ENCODE measurements around the gene GPR6. TPM values are rescaled to one million over a fixed set of nuclear protein-coding genes. Genes with fewer than 3 reads are reported as not detected.

The GPR6 gene
- total RNA-seq, 1 donor from 2014 or later, result not detected

- DNase-seq (ENCODE audit: low spot score), result no peak
- intact Hi-C loops (cut with DNase I), result no loop called here
Measured at GRCh38 chr6:109991201-109992101, 13.3 kb downstream of the GPR6 start.

DNA sequence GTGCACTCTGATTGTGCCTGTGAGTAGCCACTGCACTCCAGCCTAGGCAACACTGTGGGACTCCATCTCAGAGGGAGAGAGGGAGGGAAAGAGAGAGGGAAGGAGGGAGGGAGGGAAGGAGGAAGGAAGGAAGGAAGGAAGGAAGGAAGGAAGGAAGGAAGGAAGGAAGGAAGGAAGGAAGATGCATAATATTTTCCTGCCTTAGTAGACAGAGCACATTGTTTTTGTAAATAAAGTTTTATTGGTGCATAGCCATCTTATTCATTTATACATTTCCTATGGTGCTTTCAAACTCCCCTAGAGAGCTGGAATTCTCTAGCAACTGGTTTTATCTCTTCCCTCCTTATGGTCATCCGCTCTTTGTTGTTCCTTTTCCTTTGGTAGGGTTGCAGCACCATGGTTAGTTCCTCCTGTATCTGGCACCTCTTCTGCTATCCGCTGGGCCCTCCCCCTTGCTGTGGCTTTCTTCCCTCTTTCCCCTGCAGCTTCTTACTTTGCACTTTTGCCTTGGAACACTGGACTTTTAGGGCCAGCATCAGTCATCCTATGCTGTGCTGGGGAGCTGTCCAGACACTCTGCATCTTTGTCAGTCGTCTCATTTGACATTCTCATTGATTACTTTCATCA is 20.2 kb downstream of the GPR6 start:
- DNase-seq (ENCODE audit: low spot score), result no peak
- intact Hi-C loops (cut with DNase I), result no loop called here

DNA sequence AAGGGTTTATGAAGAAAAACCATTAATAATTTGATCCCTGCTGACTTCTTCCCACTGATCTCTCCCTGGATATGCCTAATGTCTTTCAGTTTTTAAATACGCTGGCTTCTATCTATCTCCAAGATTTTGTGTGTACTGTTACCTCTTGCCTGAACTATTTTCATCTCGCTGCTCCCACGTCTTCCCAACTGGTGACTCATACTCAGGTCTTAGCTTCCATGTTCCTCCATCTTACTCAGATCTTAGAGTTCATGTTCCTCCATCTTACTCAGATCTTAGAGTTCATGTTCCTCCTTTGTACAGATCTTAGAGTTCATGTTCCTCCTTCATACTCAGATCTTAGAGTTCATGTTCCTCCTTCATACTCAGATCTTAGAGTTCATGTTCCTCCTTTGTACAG is 21.6 kb downstream of the GPR6 start:
- no peak for DNase-seq (ENCODE audit: low spot score)
- intact Hi-C loops (cut with DNase I), result no loop called here

DNA sequence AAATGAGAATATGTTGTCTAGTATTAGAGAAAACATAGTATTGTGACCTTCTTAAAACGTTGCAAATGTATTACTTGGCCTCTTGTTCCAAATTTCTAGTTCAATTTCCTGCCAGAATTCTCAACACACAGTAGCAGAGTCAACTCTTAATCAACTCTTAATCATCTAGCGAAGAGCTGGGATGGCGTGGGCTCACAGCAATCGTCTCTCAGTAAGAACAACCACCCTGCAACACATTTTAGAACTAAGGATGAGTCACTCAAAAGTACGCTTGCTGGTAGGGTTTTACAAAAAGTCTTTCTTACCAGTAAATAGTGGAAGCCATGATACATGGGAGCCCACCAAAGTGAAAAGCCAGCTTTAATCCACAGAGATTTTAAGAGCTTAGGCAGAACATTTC is 24.6 kb downstream of the GPR6 start:
- intact Hi-C loops (cut with DNase I), result no loop called here
- DNase-seq (ENCODE audit: low spot score), result no peak

- no peak for DNase-seq (ENCODE audit: low spot score)
Measured at GRCh38 chr6:110013386-110013785, 35.3 kb downstream of the GPR6 start.

DNA sequence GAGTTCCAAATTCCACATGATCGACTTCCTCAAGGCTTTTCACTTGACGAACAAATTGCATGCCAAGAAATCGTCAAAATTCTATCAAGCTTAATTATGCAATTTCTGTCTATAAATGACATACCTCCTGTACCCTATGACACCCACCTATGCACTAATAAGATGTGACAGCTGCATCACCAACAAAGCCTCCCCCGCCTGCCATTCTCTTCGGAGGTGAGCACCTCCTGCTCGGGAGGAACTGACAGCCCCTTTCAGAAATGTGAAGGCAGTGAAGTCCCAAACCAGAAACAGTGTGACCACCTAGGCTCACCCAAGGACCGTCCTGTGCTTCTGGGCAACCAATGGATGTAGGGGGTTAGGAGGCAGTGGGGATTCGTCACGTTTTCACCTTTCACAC is 37.1 kb downstream of the GPR6 start:
- intact Hi-C loops (cut with DNase I), result no loop called here
- DNase-seq (ENCODE audit: low spot score), result no peak

More at GRCh38 chr6:110013386-110013785, 35.3 kb downstream of the GPR6 start:
- intact Hi-C loops (cut with DNase I), result no loop called here

DNA sequence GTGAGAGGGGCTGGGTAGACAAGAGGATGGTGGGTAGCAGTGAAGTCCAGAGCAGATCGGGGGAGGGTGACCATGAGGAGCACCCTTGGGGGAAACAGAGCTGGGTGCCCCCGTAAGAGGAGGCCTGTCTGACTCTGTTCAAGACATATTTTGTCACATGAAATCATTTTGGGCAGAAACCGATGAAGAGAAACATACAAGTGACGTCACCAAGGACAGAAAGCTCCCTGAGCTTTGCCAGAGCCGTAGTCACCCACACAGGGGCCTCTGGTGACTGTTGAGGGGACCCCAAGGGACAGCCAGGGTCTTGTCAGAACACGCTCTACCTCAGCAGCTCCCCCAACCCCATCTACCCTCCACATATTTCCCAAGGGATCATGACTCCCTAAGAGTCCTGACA is 39.2 kb downstream of the GPR6 start:
- no peak for DNase-seq (ENCODE audit: low spot score)
- intact Hi-C loops (cut with DNase I), result no loop called here

- intact Hi-C loops (cut with DNase I), result no loop called here
- no peak for DNase-seq (ENCODE audit: low spot score)
Measured at GRCh38 chr6:110017946-110018345, 39.8 kb downstream of the GPR6 start.

DNA sequence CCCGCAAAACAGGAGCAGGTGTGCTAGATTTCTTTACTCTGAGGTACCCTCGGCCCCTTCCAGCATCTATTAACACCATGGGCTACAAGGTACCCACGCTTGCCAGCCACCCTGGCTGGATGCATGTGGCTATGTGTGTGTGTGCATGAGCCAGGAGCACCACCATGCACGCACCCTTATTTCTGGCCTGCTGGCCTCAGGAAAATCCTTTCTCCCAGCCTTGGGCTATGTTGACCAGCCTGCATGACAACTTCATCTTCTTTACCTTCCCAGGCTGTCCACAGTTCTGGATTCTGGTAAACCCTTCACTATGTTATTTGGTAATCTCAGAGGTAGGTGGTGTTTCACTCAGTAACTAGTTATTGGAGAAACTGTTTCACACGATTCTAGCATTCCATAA is 40.4 kb downstream of the GPR6 start:
- DNase-seq (ENCODE audit: low spot score), result no peak
- intact Hi-C loops (cut with DNase I), result no loop called here

GRCh38 chr6:110020888-110021287 is 42.8 kb downstream of the GPR6 start:
- intact Hi-C loops (cut with DNase I), result no loop called here
- DNase-seq (ENCODE audit: low spot score), result no peak

GRCh38 chr6:110029144-110029543 is 51.0 kb downstream of the GPR6 start:
- intact Hi-C loops (cut with DNase I), result no loop called here
- DNase-seq (ENCODE audit: low spot score), result no peak

Other genes with a start within 250 kb of the GPR6 start
- 0.78 TPM for gene WASF1, start 201.4 kb downstream of the GPR6 start, total RNA-seq
- 11.7 TPM for gene CDC40, start 202.1 kb downstream of the GPR6 start, total RNA-seq